Effector memory CD8-positive, alpha-beta T cell (primary cell): ENCODE results near the gene LSM14A.

Experiments
- ATAC-seq: fragments of 150-1000 bp; cut with Tn5 transposase; replicated peaks from 2 replicates; pipeline ENCODE4 v1.10.0; 2021; ENCODE audit warnings: mild to moderate bottlenecking, moderate library complexity
- DNase-seq, 3 experiments: peaks; one replicate each; pipeline ENCODE4 v3.0.0; 2021
- H3K27ac Mint-ChIP-seq, 2 donors: one replicate each; pipeline ENCODE4 v1.8.0; 2022; ENCODE audit warnings: mild to moderate bottlenecking in 2 of 2, mixed read lengths in 2 of 2, moderate library complexity in 2 of 2
- H3K27me3 Mint-ChIP-seq, 2 donors: one replicate each; pipeline ENCODE4 v1.8.0; 2022; ENCODE audit warnings: mixed read lengths in 2 of 2
- H3K36me3 Mint-ChIP-seq: one replicate; pipeline ENCODE4 v1.8.0; 2022; ENCODE audit warnings: mild to moderate bottlenecking, moderate library complexity, mixed read lengths; ENCODE audit not compliant: insufficient read depth
- H3K4me1 Mint-ChIP-seq, 2 donors: one replicate each; pipeline ENCODE4 v1.8.0; 2022; ENCODE audit warnings: low read depth in 2 of 2, mixed read lengths in 2 of 2
- H3K4me3 Mint-ChIP-seq, 2 donors: one replicate each; pipeline ENCODE4 v1.8.0; 2022; ENCODE audit warnings: mild to moderate bottlenecking in 2 of 2, mixed read lengths in 2 of 2, moderate library complexity in 2 of 2
- H3K9me3 Mint-ChIP-seq, 2 donors: one replicate each; pipeline ENCODE4 v1.8.0; 2022; ENCODE audit warnings: mixed read lengths in 2 of 2

LSM14A gene

DNA sequence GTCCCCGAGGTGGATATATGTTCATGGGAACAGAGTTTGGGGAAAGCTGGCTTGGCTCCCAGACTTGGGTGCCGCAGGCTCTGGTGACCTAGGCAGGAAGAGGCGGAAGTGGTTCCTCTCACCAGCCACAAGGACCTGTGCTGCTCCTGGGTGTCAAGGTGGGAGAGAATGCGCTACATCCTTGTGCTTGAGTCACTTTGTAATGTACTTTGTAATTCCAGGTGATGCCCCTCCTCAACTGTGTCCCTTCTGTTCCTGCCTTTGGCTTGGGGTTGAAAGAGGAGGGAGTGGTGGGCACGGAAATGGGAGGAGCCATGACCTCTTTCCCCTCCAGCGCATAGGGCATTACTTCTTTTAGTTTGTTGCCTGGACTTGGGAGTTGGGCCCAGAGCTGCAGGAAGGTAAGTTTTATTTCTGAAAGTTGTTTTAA, 92.9 kb downstream of the LSM14A start:
- Mint-ChIP-seq H3K36me3 (peaks cover 10% of the 10 kb centered on the region), H3K4me3 (peak overlapping the region in 1 of 2 donors; percentile 23), H3K9me3 (no peaks in the 10 kb centered on the region), H3K27me3 (no peaks in the 10 kb centered on the region), H3K27ac (no peak overlapping the region), H3K4me1 (peaks cover 41 to 42% of the 10 kb centered on the region in 2 donors)
- ATAC-seq (no peak), DNase-seq (no peak)

GRCh38 chr19:34269081-34269480, 96.8 kb downstream of the LSM14A start:
- no peaks in the 10 kb centered on the region for H3K9me3 Mint-ChIP-seq
- peaks cover 14% of the 10 kb centered on the region for H3K36me3 Mint-ChIP-seq
- ATAC-seq (no peak), DNase-seq (no peak)
- H3K4me3 Mint-ChIP-seq, result peak overlapping the region in 1 of 2 donors; percentile 66
- H3K27me3 Mint-ChIP-seq, result no peaks in the 10 kb centered on the region
- H3K27ac Mint-ChIP-seq, result peak overlapping the region in 1 of 2 donors; percentile 90
- H3K4me1 Mint-ChIP-seq, result peaks cover 45 to 47% of the 10 kb centered on the region in 2 donors

DNA sequence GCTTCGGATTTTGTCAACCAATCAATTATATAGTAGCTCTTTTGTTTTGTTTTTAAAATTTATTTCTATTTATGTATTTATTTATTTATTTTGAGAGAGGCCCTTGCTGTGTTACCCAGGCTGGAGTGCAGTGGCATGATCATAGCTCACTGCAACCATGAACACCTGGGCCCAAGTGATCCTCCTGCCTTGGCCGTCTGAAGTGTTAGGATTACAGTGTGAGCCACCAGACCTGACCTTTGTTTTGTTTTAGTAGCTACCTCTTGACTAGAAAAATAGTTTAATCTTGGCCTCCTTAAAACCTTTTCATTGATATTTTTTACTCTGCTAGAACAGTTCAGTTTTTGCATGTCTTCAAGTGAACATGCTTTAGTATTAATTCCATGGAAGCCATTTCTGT, 97.2 kb downstream of the LSM14A start:
- ATAC-seq, result no peak
- Mint-ChIP-seq H3K27ac (peak overlapping the region; percentile 90 to 95), H3K36me3 (peaks cover 13% of the 10 kb centered on the region), H3K9me3 (no peaks in the 10 kb centered on the region), H3K4me3 (peak overlapping the region; percentile 66 to 69), H3K4me1 (peaks cover 47 to 49% of the 10 kb centered on the region in 2 donors), H3K27me3 (no peaks in the 10 kb centered on the region)
- no peak for DNase-seq

GRCh38 chr19:34269968-34270621, 97.8 kb downstream of the LSM14A start:
- ATAC-seq, result peak; percentile 92
- peak overlapping the region; percentile 90 to 95 for H3K27ac Mint-ChIP-seq

DNA sequence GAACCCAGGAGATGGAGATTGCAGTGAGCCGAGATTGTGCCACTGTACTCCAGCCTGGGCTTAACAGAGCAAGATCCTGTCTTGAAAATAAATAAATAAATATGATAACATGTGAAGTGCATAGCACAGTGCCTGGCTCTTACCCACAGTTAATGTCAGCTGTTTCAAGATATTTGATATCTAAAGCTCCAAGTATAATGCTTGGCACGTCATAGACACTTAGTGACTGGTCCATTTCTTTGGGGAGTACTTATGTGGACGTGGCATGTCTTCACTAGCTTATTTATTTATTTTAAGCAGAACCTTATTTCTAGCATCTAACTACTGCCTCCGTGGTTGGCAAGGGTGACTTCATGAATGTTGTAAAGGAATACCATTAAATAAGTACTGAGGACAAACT, 100.8 kb downstream of the LSM14A start:
- DNase-seq (no peak), ATAC-seq (no peak)
- H3K27ac Mint-ChIP-seq, result peak overlapping the region in 1 of 2 donors; percentile 68
- H3K4me3 Mint-ChIP-seq, result no peak overlapping the region
- H3K27me3 Mint-ChIP-seq, result no peaks in the 10 kb centered on the region
- peaks cover 7% of the 10 kb centered on the region for H3K36me3 Mint-ChIP-seq
- H3K9me3 Mint-ChIP-seq, result no peaks in the 10 kb centered on the region
- H3K4me1 Mint-ChIP-seq, result peaks cover 42 to 48% of the 10 kb centered on the region in 2 donors

More at GRCh38 chr19:34269968-34270621, 97.8 kb downstream of the LSM14A start:
- no peaks in the 10 kb centered on the region for H3K27me3 Mint-ChIP-seq
- peak overlapping the region; percentile 66 to 69 for H3K4me3 Mint-ChIP-seq
- no peaks in the 10 kb centered on the region for H3K9me3 Mint-ChIP-seq
- H3K4me1 Mint-ChIP-seq, result peaks cover 41 to 45% of the 10 kb centered on the region in 2 donors
- peaks cover 11% of the 10 kb centered on the region for H3K36me3 Mint-ChIP-seq
- peak; percentile 56 to 63 (median 60) for DNase-seq

DNA sequence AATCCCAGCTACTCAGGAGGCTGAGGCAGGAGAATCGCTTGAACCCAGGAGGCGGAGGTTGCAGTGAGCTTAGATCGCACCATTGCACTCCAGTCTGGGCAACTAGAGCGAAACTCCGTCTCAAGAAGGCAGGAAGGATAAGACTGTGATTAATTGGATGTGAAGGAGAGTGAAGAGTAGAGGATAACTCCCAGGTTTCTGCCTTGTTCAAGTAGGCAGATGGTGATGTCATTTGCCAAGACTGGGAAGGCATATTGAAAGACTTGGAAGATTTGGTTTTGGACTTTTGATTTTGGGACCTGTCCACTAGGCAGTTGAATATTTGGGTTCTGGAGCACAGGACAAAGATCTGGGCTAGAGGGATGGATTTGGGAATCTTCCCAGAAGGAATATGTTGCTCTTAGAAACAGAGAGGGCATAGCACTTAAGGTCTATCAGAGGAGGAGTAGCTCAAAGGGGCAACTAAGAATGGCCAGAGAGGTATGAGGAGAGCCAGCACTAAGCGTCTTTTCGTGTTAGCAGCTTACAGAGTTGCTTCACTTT, 102.1 kb downstream of the LSM14A start:
- peaks cover 9% of the 10 kb centered on the region for H3K36me3 Mint-ChIP-seq
- no peak overlapping the region for H3K4me3 Mint-ChIP-seq
- DNase-seq (no peak), ATAC-seq (no peak)
- H3K4me1 Mint-ChIP-seq, result peaks cover 40 to 43% of the 10 kb centered on the region in 2 donors
- H3K27ac Mint-ChIP-seq, result peak overlapping the region in 1 of 2 donors; percentile 84
- no peaks in the 10 kb centered on the region for H3K9me3 Mint-ChIP-seq
- H3K27me3 Mint-ChIP-seq, result no peaks in the 10 kb centered on the region

DNA sequence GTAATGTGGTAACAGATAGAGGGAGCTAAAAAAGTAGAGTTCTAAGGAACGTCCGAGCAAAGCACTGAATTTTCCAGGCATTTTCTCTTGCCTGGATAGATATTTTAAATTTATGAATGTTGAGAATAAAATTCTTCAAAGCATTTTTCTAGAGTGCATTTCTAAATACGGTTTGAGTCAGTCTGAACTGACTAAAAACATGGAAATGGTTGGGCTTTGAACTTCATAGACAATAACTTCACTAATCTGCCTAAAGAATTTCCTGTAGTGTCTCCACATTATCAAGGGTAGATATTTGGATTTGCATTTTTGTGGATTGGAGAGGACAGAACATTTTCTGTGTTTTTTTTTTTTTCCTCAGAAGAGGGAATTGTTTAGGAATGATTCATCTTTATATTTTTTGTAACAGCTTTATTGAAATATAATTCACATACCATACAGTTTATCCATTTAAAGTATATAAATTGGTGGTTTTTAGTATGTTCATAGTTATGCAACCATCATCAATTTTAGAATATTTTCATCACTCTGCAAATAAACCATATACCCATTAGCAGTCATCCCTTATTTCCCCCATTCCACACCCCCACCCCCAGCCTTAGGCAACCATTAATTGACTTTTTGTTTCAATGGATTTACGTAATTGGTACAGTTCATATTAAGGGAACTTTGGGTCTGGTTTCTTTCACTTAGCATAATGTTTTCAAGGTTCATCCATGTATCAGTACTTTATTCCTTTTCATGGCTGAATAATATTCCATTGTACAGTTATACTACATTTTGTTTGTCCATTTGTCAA, 102.7 kb downstream of the LSM14A start:
- H3K36me3 Mint-ChIP-seq, result peaks cover 13% of the 10 kb centered on the region
- ATAC-seq (no peak), DNase-seq (no peak)
- H3K4me1 Mint-ChIP-seq, result peaks cover 34 to 37% of the 10 kb centered on the region in 2 donors
- no peak overlapping the region for H3K4me3 Mint-ChIP-seq
- no peaks in the 10 kb centered on the region for H3K27me3 Mint-ChIP-seq
- H3K9me3 Mint-ChIP-seq, result no peaks in the 10 kb centered on the region
- H3K27ac Mint-ChIP-seq, result peak overlapping the region in 1 of 2 donors; percentile 84

DNA sequence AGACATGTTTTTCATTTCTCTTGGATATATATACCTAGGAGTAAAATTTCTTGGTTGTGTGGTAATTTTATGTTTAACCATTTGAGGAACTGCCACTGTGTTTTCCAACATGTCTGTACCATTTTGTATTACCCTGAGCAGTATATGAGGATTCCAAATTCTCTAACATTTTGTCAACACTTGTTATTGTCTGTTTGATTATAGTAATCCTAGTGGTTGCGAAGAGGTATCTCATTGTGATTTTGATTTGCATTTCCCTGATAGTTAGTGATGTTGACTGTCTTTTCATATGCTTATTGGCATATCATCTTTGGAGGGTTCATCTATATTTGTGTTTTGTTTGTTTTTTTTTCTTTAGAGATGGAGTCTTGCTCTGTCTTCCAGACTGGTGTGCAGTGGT, 103.4 kb downstream of the LSM14A start:
- Mint-ChIP-seq H3K4me3 (no peak overlapping the region), H3K9me3 (no peaks in the 10 kb centered on the region), H3K27ac (peak overlapping the region in 1 of 2 donors; percentile 29), H3K36me3 (peaks cover 10% of the 10 kb centered on the region), H3K27me3 (no peaks in the 10 kb centered on the region), H3K4me1 (peaks cover 27 to 30% of the 10 kb centered on the region in 2 donors)
- ATAC-seq (no peak), DNase-seq (no peak)

- DNase-seq (no peak), ATAC-seq (no peak)
- H3K36me3 Mint-ChIP-seq, result peaks cover 6% of the 10 kb centered on the region
- H3K27ac Mint-ChIP-seq, result peak overlapping the region in 1 of 2 donors; percentile 27
- no peaks in the 10 kb centered on the region for H3K9me3 Mint-ChIP-seq
- no peaks in the 10 kb centered on the region for H3K27me3 Mint-ChIP-seq
- peaks cover 29 to 31% of the 10 kb centered on the region in 2 donors for H3K4me1 Mint-ChIP-seq
- H3K4me3 Mint-ChIP-seq, result no peak overlapping the region
Measured at GRCh38 chr19:34276614-34277013, 104.3 kb downstream of the LSM14A start.

- H3K36me3 Mint-ChIP-seq, result peaks cover 6% of the 10 kb centered on the region
- no peaks in the 10 kb centered on the region for H3K9me3 Mint-ChIP-seq
- no peak overlapping the region for H3K4me3 Mint-ChIP-seq
- no peaks in the 10 kb centered on the region for H3K27me3 Mint-ChIP-seq
- DNase-seq (no peak), ATAC-seq (no peak)
- peaks cover 31 to 36% of the 10 kb centered on the region in 2 donors for H3K4me1 Mint-ChIP-seq
- peak overlapping the region in 1 of 2 donors; percentile 27 for H3K27ac Mint-ChIP-seq
Measured at GRCh38 chr19:34277244-34277643, 104.9 kb downstream of the LSM14A start.

DNA sequence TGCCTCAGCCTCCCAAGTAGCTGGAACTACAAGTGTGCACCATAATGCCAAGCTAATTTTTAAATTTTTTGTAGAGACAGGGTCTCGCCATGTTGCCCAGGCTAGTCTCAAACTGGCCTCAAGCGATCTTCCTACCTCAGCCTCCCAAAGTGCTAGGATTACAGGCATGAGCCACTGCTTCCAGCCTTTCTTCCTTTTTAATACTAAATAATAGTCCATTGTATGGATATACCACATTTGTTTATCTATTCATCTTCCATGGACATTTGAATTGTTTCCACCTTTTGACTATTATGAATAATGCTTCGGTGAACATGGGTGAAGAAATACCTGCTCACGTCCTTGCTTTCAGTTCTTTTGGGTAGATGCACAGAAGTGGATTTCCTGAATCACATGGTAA, 106.5 kb downstream of the LSM14A start:
- H3K4me3 Mint-ChIP-seq, result no peak overlapping the region
- H3K27ac Mint-ChIP-seq, result peak overlapping the region in 1 of 2 donors; percentile 26
- DNase-seq (no peak), ATAC-seq (no peak)
- no peaks in the 10 kb centered on the region for H3K9me3 Mint-ChIP-seq
- H3K36me3 Mint-ChIP-seq, result peaks cover 6% of the 10 kb centered on the region
- H3K27me3 Mint-ChIP-seq, result no peaks in the 10 kb centered on the region
- H3K4me1 Mint-ChIP-seq, result peaks cover 34 to 43% of the 10 kb centered on the region in 2 donors
